Urothelium cell line (cell line): ENCODE measurements around the gene TMEM164.
"Not testable (repeated sequence)": the region's sequence is repeated elsewhere in the genome, so short reads cannot be mapped to it uniquely, and the experiment has no call there.

Source experiments
- DNase-seq: peaks from one replicate; pipeline ENCODE4 v3.0.0; 2011; ENCODE audit warnings: low spot score, mixed read lengths
- FAIRE-seq: peaks from 2 replicates; lab custom pipeline; 2011; peaks lifted over from hg19 to GRCh38; lab: Jason Lieb, UNC

The TMEM164 gene

DNA sequence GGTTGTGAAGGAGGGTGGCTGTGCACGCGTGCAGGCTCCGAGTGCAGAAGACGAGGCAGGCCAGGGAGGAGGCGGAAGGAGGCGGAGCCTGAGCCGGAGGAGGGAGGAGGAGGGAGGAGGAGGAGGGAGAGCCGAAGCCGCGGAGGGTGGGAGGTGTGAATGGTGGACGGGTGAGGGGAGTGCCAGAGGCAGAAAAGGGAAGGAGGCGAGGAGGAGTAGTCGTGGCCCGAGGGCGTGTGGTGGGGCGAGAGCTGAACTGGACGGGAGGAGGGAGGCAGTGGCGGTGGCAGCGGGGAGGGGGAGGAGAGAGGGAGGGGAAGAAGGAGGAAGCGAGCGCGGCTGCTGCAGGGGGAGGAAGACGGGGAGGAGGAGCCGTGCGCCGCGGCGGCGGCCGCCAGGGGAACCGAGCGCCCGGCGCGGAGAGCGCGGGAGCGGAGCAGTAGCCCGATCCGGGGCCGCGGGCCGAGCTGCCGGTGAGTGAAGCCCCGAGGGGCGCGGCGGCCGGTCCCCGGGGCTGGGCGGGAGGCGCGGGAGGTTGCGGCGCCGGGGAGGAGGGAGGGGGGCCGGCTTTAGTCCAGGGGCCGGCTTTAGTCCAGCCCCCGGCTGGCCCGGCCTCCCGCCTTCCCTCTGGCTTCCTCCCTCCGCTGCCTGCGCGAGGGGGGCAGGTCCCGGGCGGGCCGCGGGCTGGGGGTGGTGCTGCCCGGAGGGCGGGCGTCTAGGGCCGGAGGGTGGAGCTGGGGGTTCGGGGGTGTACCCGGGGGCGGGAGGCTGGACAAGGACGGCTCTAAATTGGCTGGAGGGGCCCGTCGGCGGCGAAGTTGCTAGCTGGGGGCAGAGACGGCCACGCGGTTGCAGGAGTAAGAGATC is at the start of gene TMEM164:
TSS of gene TMEM164 (plus strand) at position 815 of the 867 bp plus-strand sequence. CDS start 661 bp downstream, outside the sequence.
- DNase-seq: peak; percentile 73
- FAIRE-seq: no peak

GRCh38 chrX:109954333-109954732 is 48.6 kb upstream of the TMEM164 start:
- FAIRE-seq: no peak

GRCh38 chrX:109954955-109955354 is 48.0 kb upstream of the TMEM164 start:
- no peak for FAIRE-seq
- no peak for DNase-seq

More at GRCh38 chrX:109954333-109954732, 48.6 kb upstream of the TMEM164 start:
- DNase-seq: no peak

DNA sequence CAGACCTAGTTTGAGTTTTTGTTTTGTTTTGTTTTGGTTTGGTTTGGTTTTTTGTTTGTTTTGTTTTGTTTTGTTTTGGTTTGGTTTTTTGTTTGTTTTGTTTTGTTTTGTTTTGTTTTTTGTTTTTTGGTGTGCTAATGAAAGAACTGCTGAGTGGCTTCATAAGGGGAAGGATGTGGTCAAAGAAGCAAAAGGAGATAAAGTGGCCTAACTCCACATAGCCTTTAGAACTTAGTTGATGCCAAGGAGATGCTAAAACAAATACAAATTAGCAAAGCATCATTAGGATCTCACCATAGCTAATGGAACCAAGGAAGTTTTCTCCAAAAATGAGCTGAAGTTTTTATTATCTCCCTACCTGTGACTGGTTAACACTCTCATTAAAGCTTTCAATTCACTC is 44.6 kb upstream of the TMEM164 start:
- FAIRE-seq (no peak), DNase-seq (no peak)

- FAIRE-seq: no peak
- DNase-seq: no peak
These were observed 43.5 kb upstream of the TMEM164 start for GRCh38 chrX:109959356-109959871.

DNA sequence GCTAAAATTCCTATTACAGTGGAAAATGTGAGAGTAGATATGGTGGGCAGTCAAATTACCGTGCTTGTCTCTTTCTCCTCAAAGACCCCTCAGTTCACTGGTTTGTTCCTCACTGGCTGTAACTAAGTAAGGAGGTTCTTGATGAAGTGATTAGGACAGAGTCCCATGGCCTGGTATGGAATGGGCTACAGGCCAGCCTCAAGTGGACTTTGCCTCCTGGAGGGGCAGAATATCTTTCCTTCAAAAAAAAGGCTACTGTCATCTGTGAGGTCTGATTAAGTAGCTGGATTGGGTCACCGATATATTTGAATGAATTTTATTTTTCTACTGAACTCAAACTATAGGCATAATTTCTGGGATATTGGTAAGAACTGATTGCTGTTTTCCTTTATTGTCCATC is 38.5 kb upstream of the TMEM164 start:
- FAIRE-seq (no peak), DNase-seq (no peak)

DNA sequence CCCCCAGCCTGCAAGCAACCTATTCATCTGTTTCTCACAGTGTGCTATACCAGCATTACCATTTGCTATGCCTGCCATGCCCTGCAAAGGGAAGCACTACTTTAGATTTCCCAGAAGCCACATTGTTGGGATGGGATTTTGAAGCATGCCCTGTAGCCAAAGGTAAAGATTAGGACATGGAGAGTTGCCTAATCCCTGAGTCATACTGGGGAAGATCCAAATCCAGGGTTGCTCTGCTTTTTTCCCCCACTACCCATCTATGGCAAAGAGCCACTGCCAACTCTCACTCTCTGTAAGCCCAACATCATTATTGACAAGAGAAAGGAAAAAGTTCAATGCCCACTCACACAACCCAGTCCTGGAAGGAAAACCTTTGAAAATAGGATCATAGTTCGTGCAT is 36.7 kb upstream of the TMEM164 start:
- no peak for FAIRE-seq
- DNase-seq: no peak

DNA sequence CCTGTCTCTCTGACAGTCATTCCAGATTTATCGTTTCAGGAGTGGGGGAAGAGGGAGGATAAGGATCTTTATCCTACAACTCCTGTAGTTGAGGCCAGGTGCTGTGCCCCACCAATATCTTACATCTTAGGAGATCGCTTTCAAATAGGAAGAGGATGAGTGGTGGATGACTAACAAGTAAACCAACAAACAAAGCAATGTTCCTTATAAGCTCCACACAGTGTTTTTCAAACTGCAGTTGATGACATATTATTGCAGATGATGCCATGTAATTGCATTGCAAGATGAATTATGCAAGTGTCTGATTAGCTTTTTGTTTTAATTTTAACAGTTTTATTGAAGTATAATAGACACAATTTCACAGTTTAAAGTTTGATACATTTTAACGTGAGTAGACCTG is 35.8 kb upstream of the TMEM164 start:
- FAIRE-seq (no peak), DNase-seq (no peak)

DNA sequence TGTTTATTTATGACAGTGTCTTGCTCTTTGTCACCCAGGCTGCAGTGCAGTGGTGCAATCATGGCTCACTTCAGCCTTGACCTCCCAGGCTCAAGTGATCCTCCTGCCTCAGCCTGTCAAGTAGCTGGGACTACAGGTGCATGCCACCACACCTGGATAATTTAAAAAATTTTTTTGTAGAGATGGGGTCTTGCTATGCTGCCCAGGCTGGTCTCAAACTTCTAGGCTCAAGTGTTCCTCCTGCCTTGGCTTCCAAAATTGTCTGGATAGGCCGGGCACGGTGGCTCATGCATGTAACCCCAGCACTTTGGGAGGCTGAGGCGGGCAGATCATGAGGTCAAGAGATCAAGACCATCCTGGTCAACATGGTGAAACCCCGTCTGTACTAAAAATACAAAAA is 32.1 kb upstream of the TMEM164 start:
- not testable (repeated sequence) for DNase-seq, FAIRE-seq

GRCh38 chrX:109974906-109975655 is 27.8 kb upstream of the TMEM164 start:
- FAIRE-seq: no peak
- DNase-seq: no peak

DNA sequence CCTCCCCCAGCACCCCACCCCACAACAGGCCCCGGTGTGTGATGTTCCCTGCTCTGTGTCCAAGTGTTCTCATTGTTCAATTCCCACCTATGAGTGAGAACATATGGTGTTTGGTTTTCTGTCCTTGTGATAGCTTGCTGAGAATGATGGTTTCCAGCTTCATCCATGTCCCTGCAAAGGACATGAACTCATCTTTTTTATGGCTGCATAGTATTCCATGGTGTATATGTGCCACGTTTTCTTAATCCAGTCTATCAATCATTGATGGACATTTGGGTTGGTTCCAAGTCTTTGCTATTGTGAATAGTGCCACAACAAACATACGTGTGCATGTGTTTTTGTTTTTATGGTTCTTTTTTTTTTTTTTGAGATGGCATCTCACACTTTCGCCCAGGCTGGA is 17.7 kb upstream of the TMEM164 start:
- FAIRE-seq, DNase-seq: not testable (repeated sequence)

- FAIRE-seq: no peak
- DNase-seq: no peak
These were observed 15.0 kb upstream of the TMEM164 start for GRCh38 chrX:109987884-109988283.

DNA sequence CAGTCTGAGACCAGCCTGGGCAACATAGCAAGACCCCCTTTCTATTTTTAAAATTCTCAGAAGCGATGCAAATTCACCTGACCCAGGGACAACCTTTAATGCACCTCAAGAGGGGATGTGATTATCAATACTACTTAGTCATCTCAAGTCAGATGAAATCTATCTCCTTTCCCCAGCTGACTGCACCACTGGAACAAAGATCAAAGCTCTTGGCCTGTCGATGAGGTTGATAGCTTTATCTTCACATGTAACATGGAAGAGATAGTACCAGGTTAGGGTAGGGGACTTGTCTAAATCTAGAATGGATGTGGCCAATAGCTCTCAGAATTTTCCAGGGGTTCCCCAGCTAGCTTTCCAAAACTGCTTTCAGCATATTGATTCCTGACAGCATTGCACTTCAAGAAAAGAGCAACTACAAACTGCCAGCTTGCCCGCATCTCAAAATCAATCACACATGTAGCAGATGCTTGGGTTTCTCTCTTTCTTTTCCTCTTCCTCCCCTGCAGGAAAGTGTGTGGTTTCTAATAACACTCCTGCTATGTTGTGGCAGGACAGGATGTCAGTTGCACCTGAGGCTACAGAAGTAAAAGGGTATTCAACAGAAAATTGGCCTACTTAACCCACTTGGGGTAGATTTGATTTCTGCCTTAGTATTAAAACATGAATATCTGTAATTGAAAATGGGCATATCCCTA is 12.2 kb upstream of the TMEM164 start:
- FAIRE-seq (no peak), DNase-seq (no peak)

- DNase-seq: no peak
- FAIRE-seq: no peak
These were observed 10.7 kb upstream of the TMEM164 start for GRCh38 chrX:109992203-109992602.

GRCh38 chrX:109995155-109995554 is 7.8 kb upstream of the TMEM164 start:
- FAIRE-seq: no peak

DNA sequence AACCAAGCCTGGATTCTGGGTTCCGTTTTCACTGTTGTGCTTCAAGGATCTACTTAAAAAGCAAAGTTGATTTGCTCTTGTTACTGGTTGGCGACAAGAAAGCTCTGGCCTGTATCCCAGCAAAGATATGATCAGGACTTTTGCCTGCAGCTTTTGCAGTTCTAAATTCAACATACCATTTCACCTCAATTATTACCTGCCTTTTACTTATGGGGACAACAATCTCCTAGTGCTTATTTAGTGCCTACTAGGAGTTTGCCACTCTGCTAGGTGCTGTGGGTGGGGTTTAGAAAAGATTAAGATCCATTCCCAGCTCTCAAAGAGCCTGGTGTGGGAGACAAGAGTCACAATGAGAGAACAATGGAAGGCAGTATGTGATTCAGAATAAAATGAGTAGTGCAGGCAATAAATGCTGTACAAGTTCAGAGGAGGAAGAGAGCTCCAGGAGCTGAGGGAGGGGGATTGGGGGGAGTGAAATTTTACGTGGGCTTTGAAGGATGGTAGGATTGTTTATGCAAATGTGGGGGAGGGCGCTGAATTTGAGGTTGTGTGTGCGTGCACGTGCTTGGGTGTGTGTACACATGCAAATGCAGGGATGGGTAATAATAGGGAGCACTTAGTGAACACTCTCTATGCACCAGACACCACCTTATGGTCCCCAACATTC is 5.0 kb upstream of the TMEM164 start:
- FAIRE-seq: no peak
- no peak for DNase-seq

More at GRCh38 chrX:109995155-109995554, 7.8 kb upstream of the TMEM164 start:
- no peak for DNase-seq

DNA sequence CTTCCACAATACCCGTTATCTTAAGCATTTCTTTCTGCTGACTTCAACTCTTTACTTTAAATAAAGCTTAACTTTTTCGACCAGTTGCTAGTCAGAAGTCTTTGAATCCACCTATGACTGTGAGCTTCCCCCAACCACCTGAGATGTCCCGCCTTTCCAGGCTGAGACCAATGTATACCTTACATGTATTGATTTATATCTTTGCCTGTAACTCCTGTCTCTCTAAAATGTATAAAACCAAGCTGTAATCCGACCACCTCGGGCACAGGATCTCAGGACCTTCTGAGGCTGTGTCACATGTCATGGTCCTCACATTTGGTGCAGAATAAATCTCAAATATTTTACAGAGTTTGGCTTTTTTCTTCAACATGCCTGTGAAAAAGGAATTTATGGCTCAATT is 2.9 kb upstream of the TMEM164 start:
- FAIRE-seq: no peak

GRCh38 chrX:110000847-110001713 is 1.8 kb upstream of the TMEM164 start:
- FAIRE-seq: no peak
- DNase-seq: no peak

More for the DNA sequence above, 2.9 kb upstream of the TMEM164 start:
- no peak for DNase-seq

- DNase-seq: no peak
These were observed 1.1 kb upstream of the TMEM164 start for GRCh38 chrX:110001740-110002299.

More at GRCh38 chrX:110001740-110002299, 1.1 kb upstream of the TMEM164 start:
- no peak for FAIRE-seq
